ENCODE measurements around the gene ENPP6. TPM values are rescaled to one million over a fixed set of nuclear protein-coding genes. Genes with fewer than 3 reads are reported as not detected.

Gene ENPP6
- polyA plus RNA-seq, 1 donor from 2014 or later = not detected

- H4K20me1 ChIP-seq (ENCODE audit: insufficient read depth) = no peaks in the 10 kb centered on the region
- no peaks in the 10 kb centered on the region for H3K36me3 ChIP-seq (ENCODE audit: insufficient read depth, low read length)
- H3K79me2 ChIP-seq (replicated peaks; ENCODE audit: insufficient read depth, low read length) = no peaks in the 10 kb centered on the region
- H3K9me2 ChIP-seq (ENCODE audit: insufficient read depth, low read length) = no peaks in the 10 kb centered on the region
- no peak overlapping the region for H3K4me2 ChIP-seq (ENCODE audit: low read length)
- H3K9ac ChIP-seq (ENCODE audit: low read length) = no peak overlapping the region
- H3F3A ChIP-seq (ENCODE audit: insufficient read depth, low read length, poor library complexity, severe bottlenecking) = no peaks in the 10 kb centered on the region
- no peak overlapping the region for H2AFZ ChIP-seq (ENCODE audit: low read depth, low read length)
- TF ChIP-seq EZH2 (IDR thresholded peaks at IDR 0.05; ENCODE audit: borderline replicate concordance, insufficient read depth, low read length, poor library complexity, severe bottlenecking) = no peak
- TF ChIP-seq MXI1 (conservative IDR thresholded peaks at IDR 0.05; ENCODE audit: poor library complexity, severe bottlenecking) = no peak
- no peak for TF ChIP-seq EP300 (conservative IDR thresholded peaks at IDR 0.05; ENCODE audit: poor library complexity, severe bottlenecking)
- TF ChIP-seq, protein P1, sequence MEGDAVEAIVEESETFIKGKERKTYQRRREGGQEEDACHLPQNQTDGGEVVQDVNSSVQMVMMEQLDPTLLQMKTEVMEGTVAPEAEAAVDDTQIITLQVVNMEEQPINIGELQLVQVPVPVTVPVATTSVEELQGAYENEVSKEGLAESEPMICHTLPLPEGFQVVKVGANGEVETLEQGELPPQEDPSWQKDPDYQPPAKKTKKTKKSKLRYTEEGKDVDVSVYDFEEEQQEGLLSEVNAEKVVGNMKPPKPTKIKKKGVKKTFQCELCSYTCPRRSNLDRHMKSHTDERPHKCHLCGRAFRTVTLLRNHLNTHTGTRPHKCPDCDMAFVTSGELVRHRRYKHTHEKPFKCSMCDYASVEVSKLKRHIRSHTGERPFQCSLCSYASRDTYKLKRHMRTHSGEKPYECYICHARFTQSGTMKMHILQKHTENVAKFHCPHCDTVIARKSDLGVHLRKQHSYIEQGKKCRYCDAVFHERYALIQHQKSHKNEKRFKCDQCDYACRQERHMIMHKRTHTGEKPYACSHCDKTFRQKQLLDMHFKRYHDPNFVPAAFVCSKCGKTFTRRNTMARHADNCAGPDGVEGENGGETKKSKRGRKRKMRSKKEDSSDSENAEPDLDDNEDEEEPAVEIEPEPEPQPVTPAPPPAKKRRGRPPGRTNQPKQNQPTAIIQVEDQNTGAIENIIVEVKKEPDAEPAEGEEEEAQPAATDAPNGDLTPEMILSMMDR (IDR thresholded peaks at IDR 0.05; ENCODE audit: poor library complexity, severe bottlenecking) = no peak
- TF ChIP-seq SMC3 (conservative IDR thresholded peaks at IDR 0.05; ENCODE audit: poor library complexity) = no peak
- no peak for TF ChIP-seq REST (IDR thresholded peaks at IDR 0.05; ENCODE audit: borderline replicate concordance)
- TF ChIP-seq POLR2AphosphoS5 (IDR thresholded peaks at IDR 0.05) = no peak
- no peak for TF ChIP-seq TAF1 (IDR thresholded peaks at IDR 0.05; ENCODE audit: low read depth)
- TF ChIP-seq RAD21 (conservative IDR thresholded peaks at IDR 0.05) = no peak
- no peak overlapping the region for H3K4me3 ChIP-seq (ENCODE audit: low read length)
- H3K9me3 ChIP-seq (ENCODE audit: low read length) = no peaks in the 10 kb centered on the region
- H3K27ac ChIP-seq (ENCODE audit: low read length) = no peak overlapping the region
- H3K27me3 ChIP-seq (ENCODE audit: insufficient read depth, low read depth, low read length) = no peaks in the 10 kb centered on the region
Measured at GRCh38 chr4:184080674-184081073, 137.0 kb downstream of the ENPP6 start.

- H2AFZ ChIP-seq (ENCODE audit: low read depth, low read length) = no peak overlapping the region
- no peaks in the 10 kb centered on the region for H3K36me3 ChIP-seq (ENCODE audit: insufficient read depth, low read length)
- no peaks in the 10 kb centered on the region for H3K9me2 ChIP-seq (ENCODE audit: insufficient read depth, low read length)
- no peaks in the 10 kb centered on the region for H3K9me3 ChIP-seq (ENCODE audit: low read length)
- no peaks in the 10 kb centered on the region for H3K27me3 ChIP-seq (ENCODE audit: insufficient read depth, low read depth, low read length)
- no peak overlapping the region for H3K4me2 ChIP-seq (ENCODE audit: low read length)
- TF ChIP-seq MXI1 (conservative IDR thresholded peaks at IDR 0.05; ENCODE audit: poor library complexity, severe bottlenecking) = no peak
- TF ChIP-seq, protein P1 (IDR thresholded peaks at IDR 0.05; ENCODE audit: poor library complexity, severe bottlenecking) = no peak
- no peak for TF ChIP-seq EZH2 (IDR thresholded peaks at IDR 0.05; ENCODE audit: borderline replicate concordance, insufficient read depth, low read length, poor library complexity, severe bottlenecking)
- TF ChIP-seq EP300 (conservative IDR thresholded peaks at IDR 0.05; ENCODE audit: poor library complexity, severe bottlenecking) = no peak
- no peaks in the 10 kb centered on the region for H3F3A ChIP-seq (ENCODE audit: insufficient read depth, low read length, poor library complexity, severe bottlenecking)
- H3K27ac ChIP-seq (ENCODE audit: low read length) = no peak overlapping the region
- no peak overlapping the region for H3K9ac ChIP-seq (ENCODE audit: low read length)
- no peak overlapping the region for H3K4me3 ChIP-seq (ENCODE audit: low read length)
- H4K20me1 ChIP-seq (ENCODE audit: insufficient read depth) = no peaks in the 10 kb centered on the region
- H3K79me2 ChIP-seq (replicated peaks; ENCODE audit: insufficient read depth, low read length) = no peaks in the 10 kb centered on the region
Measured at GRCh38 chr4:184074677-184075388, 142.8 kb downstream of the ENPP6 start.

All from neural cell (in vitro differentiated cells).